Measurements from ENCODE around the gene PLAAT4. TPM values are rescaled to one million over a fixed set of nuclear protein-coding genes. Genes with fewer than 3 reads are reported as not detected.
A peak's percentile ranks its signal among the peaks of the same experiment; 100 is the strongest.
"Not testable (repeated sequence)": the region's sequence is repeated elsewhere in the genome, so short reads cannot be mapped to it uniquely, and the experiment has no call there.

Gene PLAAT4
- total RNA-seq, 2 donors from 2014 or later: 11.3 to 18.2 TPM

- no peak overlapping the region for H3K27ac ChIP-seq
- H3K9me3 ChIP-seq: no peaks in the 10 kb centered on the region
- TF ChIP-seq, protein P1, sequence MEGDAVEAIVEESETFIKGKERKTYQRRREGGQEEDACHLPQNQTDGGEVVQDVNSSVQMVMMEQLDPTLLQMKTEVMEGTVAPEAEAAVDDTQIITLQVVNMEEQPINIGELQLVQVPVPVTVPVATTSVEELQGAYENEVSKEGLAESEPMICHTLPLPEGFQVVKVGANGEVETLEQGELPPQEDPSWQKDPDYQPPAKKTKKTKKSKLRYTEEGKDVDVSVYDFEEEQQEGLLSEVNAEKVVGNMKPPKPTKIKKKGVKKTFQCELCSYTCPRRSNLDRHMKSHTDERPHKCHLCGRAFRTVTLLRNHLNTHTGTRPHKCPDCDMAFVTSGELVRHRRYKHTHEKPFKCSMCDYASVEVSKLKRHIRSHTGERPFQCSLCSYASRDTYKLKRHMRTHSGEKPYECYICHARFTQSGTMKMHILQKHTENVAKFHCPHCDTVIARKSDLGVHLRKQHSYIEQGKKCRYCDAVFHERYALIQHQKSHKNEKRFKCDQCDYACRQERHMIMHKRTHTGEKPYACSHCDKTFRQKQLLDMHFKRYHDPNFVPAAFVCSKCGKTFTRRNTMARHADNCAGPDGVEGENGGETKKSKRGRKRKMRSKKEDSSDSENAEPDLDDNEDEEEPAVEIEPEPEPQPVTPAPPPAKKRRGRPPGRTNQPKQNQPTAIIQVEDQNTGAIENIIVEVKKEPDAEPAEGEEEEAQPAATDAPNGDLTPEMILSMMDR (IDR thresholded peaks at IDR 0.05): no peak
- H3K36me3 ChIP-seq: peaks cover 7% of the 10 kb centered on the region
- H3K4me1 ChIP-seq: peaks cover 0 to 35% of the 10 kb centered on the region in 2 donors
- no peak for DNase-seq (ENCODE audit: low spot score)
- no peaks in the 10 kb centered on the region for H3K27me3 ChIP-seq
- H3K4me3 ChIP-seq: no peak overlapping the region
Measured at GRCh38 chr11:63569570-63569969, 33.0 kb downstream of the PLAAT4 start.

GRCh38 chr11:63572026-63572688 lies 35.5 kb downstream of the PLAAT4 start:
- H3K4me3 ChIP-seq: no peak overlapping the region
- H3K36me3 ChIP-seq: peaks cover 7% of the 10 kb centered on the region
- no peaks in the 10 kb centered on the region for H3K9me3 ChIP-seq
- peaks cover 0 to 38% of the 10 kb centered on the region in 2 donors for H3K4me1 ChIP-seq
- no peaks in the 10 kb centered on the region for H3K27me3 ChIP-seq
- TF ChIP-seq, protein P1 (IDR thresholded peaks at IDR 0.05): no peak
- DNase-seq (ENCODE audit: low spot score): no peak
- no peak overlapping the region for H3K27ac ChIP-seq

GRCh38 chr11:63573881-63574855 lies 37.6 kb downstream of the PLAAT4 start:
- no peak for DNase-seq (ENCODE audit: low spot score)
- H3K36me3 ChIP-seq: peaks cover 7% of the 10 kb centered on the region
- TF ChIP-seq, protein P1 (IDR thresholded peaks at IDR 0.05): peak in 1 of 2 donors; percentile 30
- no peaks in the 10 kb centered on the region for H3K9me3 ChIP-seq
- H3K27ac ChIP-seq: peak overlapping the region; percentile 47 to 57
- peak overlapping the region; percentile 3 to 30 for H3K4me3 ChIP-seq
- peaks cover 0 to 19% of the 10 kb centered on the region in 2 donors for H3K4me1 ChIP-seq
- H3K27me3 ChIP-seq: no peaks in the 10 kb centered on the region

- TF ChIP-seq, protein P1 (IDR thresholded peaks at IDR 0.05): no peak
- Histone ChIP-seq H3K4me1 (peaks cover 0 to 19% of the 10 kb centered on the region in 2 donors), H3K9me3 (peaks cover 0 to 5% of the 10 kb centered on the region in 2 donors), H3K27ac (peak overlapping the region; percentile 47 to 57), H3K27me3 (no peaks in the 10 kb centered on the region), H3K4me3 (peak overlapping the region; percentile 3 to 30), H3K36me3 (peaks cover 11% of the 10 kb centered on the region)
- DNase-seq (ENCODE audit: low spot score): peak; percentile 79
Measured at GRCh38 chr11:63574856-63575602, 38.4 kb downstream of the PLAAT4 start.

GRCh38 chr11:63578882-63579281 lies 42.3 kb downstream of the PLAAT4 start:
- DNase-seq (ENCODE audit: low spot score); H3K4me3 ChIP-seq; H3K27ac ChIP-seq; H3K27me3 ChIP-seq: not testable (repeated sequence)
- peaks cover 0 to 27% of the 10 kb centered on the region in 2 donors for H3K4me1 ChIP-seq
- H3K9me3 ChIP-seq: peaks cover 0 to 23% of the 10 kb centered on the region in 2 donors
- peaks cover 41% of the 10 kb centered on the region for H3K36me3 ChIP-seq

DNA sequence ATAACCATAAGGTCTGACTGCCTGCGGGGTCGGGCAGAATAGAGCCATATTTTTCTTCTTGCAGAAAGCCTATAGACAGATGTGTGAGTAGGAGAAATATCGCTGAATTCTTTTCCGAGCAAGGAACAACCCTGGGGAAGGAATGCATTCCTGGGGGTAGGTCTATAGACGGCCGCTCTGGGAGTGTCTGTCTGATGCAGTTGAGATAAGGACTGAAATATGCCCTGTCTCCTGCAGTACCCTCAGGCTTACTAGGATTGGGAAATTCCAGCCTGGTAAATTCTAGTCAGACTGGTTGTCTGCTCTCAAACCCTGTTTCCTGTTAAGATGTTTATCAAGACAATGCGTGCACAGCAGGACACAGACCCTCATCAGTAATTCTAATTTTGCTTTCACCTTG lies 44.6 kb downstream of the PLAAT4 start:
- Histone ChIP-seq H3K9me3 (peaks cover 0 to 23% of the 10 kb centered on the region in 2 donors), H3K36me3 (peaks cover 50% of the 10 kb centered on the region), H3K4me1 (peaks cover 0 to 11% of the 10 kb centered on the region in 2 donors)
- H3K27ac ChIP-seq; H3K27me3 ChIP-seq; H3K4me3 ChIP-seq; DNase-seq (ENCODE audit: low spot score): not testable (repeated sequence)
